Measurements from ENCODE around the gene IFITM1.

DNA sequence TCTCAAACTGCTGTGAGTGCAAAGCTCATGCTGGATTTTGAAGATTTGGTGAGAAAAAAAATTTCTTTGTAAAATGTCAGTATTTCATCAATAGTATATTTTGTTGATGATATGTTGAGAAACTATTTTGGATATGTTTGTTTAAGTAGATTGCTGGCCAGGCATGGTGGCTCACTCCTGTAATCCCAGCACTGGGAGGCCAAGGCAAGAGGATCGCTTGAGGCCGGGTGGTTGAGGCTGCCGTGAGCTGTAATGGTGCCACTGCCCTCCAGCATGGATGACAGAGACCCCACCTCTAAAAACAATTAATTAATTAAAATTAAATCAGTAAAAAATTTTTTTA lies 13.7 kb downstream of the IFITM1 start:
- TF ChIP-seq, protein P1, sequence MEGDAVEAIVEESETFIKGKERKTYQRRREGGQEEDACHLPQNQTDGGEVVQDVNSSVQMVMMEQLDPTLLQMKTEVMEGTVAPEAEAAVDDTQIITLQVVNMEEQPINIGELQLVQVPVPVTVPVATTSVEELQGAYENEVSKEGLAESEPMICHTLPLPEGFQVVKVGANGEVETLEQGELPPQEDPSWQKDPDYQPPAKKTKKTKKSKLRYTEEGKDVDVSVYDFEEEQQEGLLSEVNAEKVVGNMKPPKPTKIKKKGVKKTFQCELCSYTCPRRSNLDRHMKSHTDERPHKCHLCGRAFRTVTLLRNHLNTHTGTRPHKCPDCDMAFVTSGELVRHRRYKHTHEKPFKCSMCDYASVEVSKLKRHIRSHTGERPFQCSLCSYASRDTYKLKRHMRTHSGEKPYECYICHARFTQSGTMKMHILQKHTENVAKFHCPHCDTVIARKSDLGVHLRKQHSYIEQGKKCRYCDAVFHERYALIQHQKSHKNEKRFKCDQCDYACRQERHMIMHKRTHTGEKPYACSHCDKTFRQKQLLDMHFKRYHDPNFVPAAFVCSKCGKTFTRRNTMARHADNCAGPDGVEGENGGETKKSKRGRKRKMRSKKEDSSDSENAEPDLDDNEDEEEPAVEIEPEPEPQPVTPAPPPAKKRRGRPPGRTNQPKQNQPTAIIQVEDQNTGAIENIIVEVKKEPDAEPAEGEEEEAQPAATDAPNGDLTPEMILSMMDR (IDR thresholded peaks at IDR 0.05; ENCODE audit: low read depth, low read length, missing input control): no peak
- TF ChIP-seq, protein P2, sequence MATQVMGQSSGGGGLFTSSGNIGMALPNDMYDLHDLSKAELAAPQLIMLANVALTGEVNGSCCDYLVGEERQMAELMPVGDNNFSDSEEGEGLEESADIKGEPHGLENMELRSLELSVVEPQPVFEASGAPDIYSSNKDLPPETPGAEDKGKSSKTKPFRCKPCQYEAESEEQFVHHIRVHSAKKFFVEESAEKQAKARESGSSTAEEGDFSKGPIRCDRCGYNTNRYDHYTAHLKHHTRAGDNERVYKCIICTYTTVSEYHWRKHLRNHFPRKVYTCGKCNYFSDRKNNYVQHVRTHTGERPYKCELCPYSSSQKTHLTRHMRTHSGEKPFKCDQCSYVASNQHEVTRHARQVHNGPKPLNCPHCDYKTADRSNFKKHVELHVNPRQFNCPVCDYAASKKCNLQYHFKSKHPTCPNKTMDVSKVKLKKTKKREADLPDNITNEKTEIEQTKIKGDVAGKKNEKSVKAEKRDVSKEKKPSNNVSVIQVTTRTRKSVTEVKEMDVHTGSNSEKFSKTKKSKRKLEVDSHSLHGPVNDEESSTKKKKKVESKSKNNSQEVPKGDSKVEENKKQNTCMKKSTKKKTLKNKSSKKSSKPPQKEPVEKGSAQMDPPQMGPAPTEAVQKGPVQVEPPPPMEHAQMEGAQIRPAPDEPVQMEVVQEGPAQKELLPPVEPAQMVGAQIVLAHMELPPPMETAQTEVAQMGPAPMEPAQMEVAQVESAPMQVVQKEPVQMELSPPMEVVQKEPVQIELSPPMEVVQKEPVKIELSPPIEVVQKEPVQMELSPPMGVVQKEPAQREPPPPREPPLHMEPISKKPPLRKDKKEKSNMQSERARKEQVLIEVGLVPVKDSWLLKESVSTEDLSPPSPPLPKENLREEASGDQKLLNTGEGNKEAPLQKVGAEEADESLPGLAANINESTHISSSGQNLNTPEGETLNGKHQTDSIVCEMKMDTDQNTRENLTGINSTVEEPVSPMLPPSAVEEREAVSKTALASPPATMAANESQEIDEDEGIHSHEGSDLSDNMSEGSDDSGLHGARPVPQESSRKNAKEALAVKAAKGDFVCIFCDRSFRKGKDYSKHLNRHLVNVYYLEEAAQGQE (IDR thresholded peaks at IDR 0.05): no peak
- no peak for TF ChIP-seq JUND (IDR thresholded peaks at IDR 0.05)
- TF ChIP-seq GABPA (IDR thresholded peaks at IDR 0.05 in 1 of 2, conservative IDR thresholded peaks at IDR 0.05 in 1 of 2): no peak
